NCI-H2196 (cell line): ENCODE data around the gene TTC4.

Source experiments
- DNase-seq: peaks from one replicate; lab custom pipeline; 2025; ENCODE audit not compliant: unreplicated experiment; lab: John Stamatoyannopoulos, UW

Gene TTC4

GRCh38 chr1:54701996-54702395, 13.7 kb upstream of the TTC4 start:
- DNase-seq = no peak

GRCh38 chr1:54703471-54703870, 12.2 kb upstream of the TTC4 start:
- no peak for DNase-seq

DNA sequence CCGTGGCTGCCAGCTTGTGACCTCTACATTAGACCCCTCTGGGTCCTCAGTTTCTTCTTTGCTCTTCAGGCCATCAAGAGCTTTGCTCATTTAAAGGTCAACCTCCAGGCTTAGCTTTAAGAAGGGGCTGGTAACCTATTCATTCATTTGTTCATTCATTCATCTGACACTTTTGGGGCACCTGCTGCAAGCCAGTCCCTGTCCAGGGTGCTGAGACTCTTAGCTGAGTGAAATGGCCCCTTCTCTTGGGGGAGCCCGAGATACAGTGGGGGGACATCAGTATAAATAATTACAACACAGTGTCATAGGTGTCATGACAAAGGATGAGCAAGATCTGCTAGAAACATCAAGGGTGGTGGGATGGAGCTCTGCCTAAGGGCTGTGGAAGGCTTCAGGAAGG, 10.5 kb upstream of the TTC4 start:
- DNase-seq = no peak

GRCh38 chr1:54706419-54706818, 9.2 kb upstream of the TTC4 start:
- no peak for DNase-seq

DNA sequence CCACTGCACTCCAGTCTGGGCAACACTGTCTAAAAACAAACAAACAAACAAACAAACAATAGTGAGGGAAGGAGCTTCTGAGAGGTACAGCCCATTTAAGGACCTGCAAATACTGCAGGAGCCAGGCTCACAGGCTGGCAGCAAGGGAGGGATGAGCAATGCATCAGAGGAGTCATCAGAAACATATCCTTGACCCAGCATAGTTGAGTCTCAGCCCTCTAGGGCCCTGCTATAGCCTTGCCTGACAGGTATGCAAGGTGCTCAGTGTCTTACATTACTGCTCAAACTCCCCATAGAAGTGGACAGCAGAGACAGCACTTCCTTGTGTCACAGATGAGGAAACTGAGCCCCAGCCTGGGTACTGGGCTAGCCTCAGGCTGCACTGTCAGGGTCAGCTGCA, 7.3 kb upstream of the TTC4 start:
- no peak for DNase-seq

- DNase-seq = no peak
Measured at GRCh38 chr1:54709547-54710292, 5.9 kb upstream of the TTC4 start.

GRCh38 chr1:54710434-54710833, 5.2 kb upstream of the TTC4 start:
- no peak for DNase-seq

- DNase-seq = no peak
Measured at GRCh38 chr1:54710841-54711240, 4.8 kb upstream of the TTC4 start.

DNA sequence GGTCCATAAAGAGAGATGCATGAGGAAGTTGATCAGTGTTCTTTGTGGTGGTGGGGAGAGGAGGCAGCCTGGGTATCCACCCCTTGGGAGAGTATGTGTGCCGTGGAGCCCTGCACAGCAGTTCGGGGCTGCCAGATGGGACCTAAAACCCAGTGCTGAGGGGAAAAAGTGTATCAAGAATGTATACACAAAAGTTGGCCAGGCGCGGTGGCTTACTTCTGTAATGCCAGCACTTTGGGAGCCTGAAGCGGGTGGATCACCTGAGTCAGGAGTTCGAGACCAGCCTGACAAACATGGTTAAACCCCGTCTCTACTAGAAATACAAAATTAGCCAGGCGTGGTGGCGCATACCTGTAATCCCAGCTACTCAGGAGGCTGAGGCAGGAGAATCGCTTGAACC, 4.1 kb upstream of the TTC4 start:
- DNase-seq = no peak

DNA sequence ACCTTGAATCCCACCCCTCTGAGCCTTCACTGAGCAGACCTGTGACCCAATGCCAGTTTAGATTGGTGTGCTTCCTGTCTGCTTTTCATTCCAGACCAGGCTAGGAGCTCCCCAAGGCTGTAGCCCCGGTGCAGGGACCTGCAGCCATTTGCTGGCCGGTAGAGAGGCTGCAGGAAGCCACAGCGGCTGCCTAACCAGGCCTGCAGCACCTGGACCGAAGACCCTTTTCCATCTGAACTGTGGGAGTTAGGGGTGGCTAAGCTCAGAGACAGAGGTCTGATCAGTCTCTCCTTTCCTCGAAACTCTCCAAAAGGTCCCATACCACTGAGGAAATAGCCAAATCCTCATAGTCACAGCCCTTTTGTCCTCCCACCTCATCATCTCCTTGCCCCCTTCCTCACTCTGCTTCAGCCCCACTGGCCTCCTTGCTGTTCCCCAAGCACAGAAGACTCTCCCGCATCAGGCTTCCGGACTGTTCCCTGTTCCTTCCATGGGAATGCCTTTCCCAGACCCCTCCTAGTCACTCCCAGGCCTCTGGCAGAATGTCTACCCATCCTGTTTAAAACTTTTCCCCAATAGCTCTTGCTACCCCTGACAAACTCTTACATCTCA, 674 bp upstream of the TTC4 start:
- DNase-seq = no peak

GRCh38 chr1:54716299-54717047, 812 bp downstream of the TTC4 start:
- no peak for DNase-seq

DNA sequence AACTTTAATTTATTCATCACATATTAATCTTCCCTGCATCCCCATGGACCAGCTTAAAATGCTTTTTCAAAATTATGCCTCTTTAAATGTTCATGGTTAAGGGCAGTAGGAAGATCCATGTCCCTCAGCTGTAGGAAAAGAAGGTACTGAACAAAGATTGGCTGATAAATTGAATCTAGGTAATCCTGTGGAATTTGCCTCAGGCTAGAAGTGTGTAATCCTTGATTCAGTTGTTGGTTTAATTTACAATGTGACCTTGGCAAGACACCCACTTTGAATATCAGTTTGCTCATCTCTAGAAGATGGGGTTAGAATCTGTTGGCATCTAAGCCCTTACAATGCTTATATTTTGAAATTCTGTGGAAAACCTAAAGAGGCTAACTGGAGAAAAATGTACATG, 6.1 kb downstream of the TTC4 start:
- no peak for DNase-seq

GRCh38 chr1:54723985-54724384, 8.3 kb downstream of the TTC4 start:
- DNase-seq = no peak

GRCh38 chr1:54724771-54725170, 9.1 kb downstream of the TTC4 start:
- DNase-seq = no peak

- DNase-seq = no peak
Measured at GRCh38 chr1:54728027-54728426, 12.4 kb downstream of the TTC4 start.

- no peak for DNase-seq
Measured at GRCh38 chr1:54736685-54737084, 21.0 kb downstream of the TTC4 start.

- no peak for DNase-seq
Measured at GRCh38 chr1:54738244-54738643, 22.6 kb downstream of the TTC4 start.

- no peak for DNase-seq
Measured at GRCh38 chr1:54741531-54741930, 25.9 kb downstream of the TTC4 start.

GRCh38 chr1:54742282-54742681, 26.6 kb downstream of the TTC4 start:
- no peak for DNase-seq

DNA sequence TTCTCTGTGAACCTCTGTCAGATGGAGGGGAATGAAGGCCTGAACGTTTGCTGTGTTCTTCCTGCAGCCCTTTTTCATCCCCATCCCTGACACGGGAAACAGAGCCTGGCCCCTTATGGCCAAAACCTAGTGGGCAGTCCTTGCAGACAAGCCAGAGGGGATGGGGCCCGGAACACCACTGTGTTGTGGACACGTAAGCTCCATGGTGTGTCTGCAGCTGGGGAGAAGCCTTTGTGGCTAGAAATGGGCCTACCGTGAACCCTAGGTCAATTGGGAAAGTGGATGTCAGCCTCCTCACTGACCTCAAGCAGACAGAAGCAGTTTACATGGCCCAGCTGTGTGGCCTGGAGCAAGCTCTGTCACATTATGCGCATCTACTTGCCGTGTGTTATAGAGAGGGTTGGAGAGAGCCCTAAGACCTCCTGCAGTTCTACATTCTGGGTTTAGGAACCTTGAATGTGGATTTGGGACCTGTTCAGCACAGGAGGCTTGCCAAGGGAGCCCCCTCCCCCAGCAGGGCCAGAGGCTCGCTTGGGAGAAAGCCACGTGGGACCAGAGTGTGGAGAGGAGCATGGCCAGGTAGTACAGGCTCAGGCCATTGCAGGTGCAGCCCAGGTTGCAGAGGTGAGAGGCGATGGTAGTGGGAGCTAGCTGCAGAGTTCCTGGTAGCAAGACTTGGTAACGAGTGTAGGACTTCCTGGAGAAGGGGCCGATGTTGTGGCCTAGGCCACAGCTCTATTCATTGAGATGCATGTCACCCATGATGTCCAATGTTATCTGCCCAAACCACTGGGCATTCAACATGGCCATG, 28.0 kb downstream of the TTC4 start:
- DNase-seq = no peak

DNA sequence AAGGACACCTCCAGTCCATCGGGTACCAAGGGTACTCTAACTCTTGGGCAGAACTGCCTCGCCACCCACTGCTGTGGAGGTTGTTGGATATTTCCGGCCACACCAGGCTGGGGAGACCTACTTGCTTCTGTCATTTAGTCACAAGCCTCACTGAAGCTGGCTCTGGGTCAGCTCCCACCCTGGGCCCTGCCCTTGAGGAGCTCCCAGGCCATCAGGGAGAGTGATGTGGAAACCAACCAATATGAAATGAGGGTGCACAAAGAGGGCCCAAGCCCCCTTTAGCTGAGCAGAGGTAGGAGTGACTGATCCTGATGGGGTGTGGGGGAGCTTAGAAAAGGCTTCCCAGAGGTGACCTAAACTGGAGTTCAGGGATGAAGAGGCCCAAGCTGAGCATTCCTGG, 29.0 kb downstream of the TTC4 start:
- no peak for DNase-seq
